Measurements from ENCODE around the gene MOXD1.
A peak's percentile ranks its signal among the peaks of the same experiment; 100 is the strongest.
"Not testable (repeated sequence)": the region's sequence is repeated elsewhere in the genome, so short reads cannot be mapped to it uniquely, and the experiment has no call there.

MOXD1 gene

GRCh38 chr6:132282696-132283095 lies 118.6 kb downstream of the MOXD1 start:
- DNase-seq (ENCODE audit: low spot score) = no peak

GRCh38 chr6:132280436-132280835 lies 120.8 kb downstream of the MOXD1 start:
- DNase-seq (ENCODE audit: low spot score) = no peak

- DNase-seq (ENCODE audit: low spot score) = peak; percentile 80
These were observed 121.6 kb downstream of the MOXD1 start for GRCh38 chr6:132279592-132280139.

GRCh38 chr6:132275066-132275970 lies 126.0 kb downstream of the MOXD1 start:
- no peak for DNase-seq (ENCODE audit: low spot score)

GRCh38 chr6:132272776-132273175 lies 128.5 kb downstream of the MOXD1 start:
- DNase-seq (ENCODE audit: low spot score) = no peak

GRCh38 chr6:132270726-132271402 lies 130.4 kb downstream of the MOXD1 start:
- DNase-seq (ENCODE audit: low spot score) = no peak

- not testable (repeated sequence) for DNase-seq (ENCODE audit: low spot score)
These were observed 132.6 kb downstream of the MOXD1 start for GRCh38 chr6:132268666-132269065.

GRCh38 chr6:132268209-132268608 lies 133.1 kb downstream of the MOXD1 start:
- no peak for DNase-seq (ENCODE audit: low spot score)

GRCh38 chr6:132265451-132266097 lies 135.7 kb downstream of the MOXD1 start:
- no peak for DNase-seq (ENCODE audit: low spot score)

- DNase-seq (ENCODE audit: low spot score) = no peak
These were observed 137.2 kb downstream of the MOXD1 start for GRCh38 chr6:132264021-132264500.

GRCh38 chr6:132261354-132261753 lies 139.9 kb downstream of the MOXD1 start:
- no peak for DNase-seq (ENCODE audit: low spot score)

- DNase-seq (ENCODE audit: low spot score) = peak; percentile 9
These were observed 142.2 kb downstream of the MOXD1 start for GRCh38 chr6:132259070-132259469.

- no peak for DNase-seq (ENCODE audit: low spot score)
These were observed 143.7 kb downstream of the MOXD1 start for GRCh38 chr6:132257561-132257960.

GRCh38 chr6:132256457-132256856 lies 144.8 kb downstream of the MOXD1 start:
- no peak for DNase-seq (ENCODE audit: low spot score)

- no peak for DNase-seq (ENCODE audit: low spot score)
These were observed 147.4 kb downstream of the MOXD1 start for GRCh38 chr6:132253906-132254305.

GRCh38 chr6:132253211-132253610 lies 148.1 kb downstream of the MOXD1 start:
- no peak for DNase-seq (ENCODE audit: low spot score)

- no peak for DNase-seq (ENCODE audit: low spot score)
These were observed 149.2 kb downstream of the MOXD1 start for GRCh38 chr6:132252113-132252512.

GRCh38 chr6:132251711-132252110 lies 149.6 kb downstream of the MOXD1 start:
- DNase-seq (ENCODE audit: low spot score) = no peak

GRCh38 chr6:132247381-132248159 lies 153.7 kb downstream of the MOXD1 start:
- no peak for DNase-seq (ENCODE audit: low spot score)

GRCh38 chr6:132246632-132247270 lies 154.5 kb downstream of the MOXD1 start:
- no peak for DNase-seq (ENCODE audit: low spot score)

- DNase-seq (ENCODE audit: low spot score) = no peak
These were observed 155.1 kb downstream of the MOXD1 start for GRCh38 chr6:132246120-132246617.

Measured in cerebellar cortex (tissue), 1 donor.